Type B pancreatic cell (in vitro differentiated cells): ENCODE measurements around the gene LRBA. TPM values are rescaled to one million over a fixed set of nuclear protein-coding genes. Genes with fewer than 3 reads are reported as not detected.

Experiments
- DNase-seq: peaks from one replicate; pipeline ENCODE4 v3.0.0; 2021; ENCODE audit warnings: mixed read lengths; ENCODE audit not compliant: unreplicated experiment; ENCODE audit errors: extremely low spot score
- H3K27ac Mint-ChIP-seq: 2 replicates; pipeline ENCODE4 v1.8.0; 2021; ENCODE audit warnings: mild to moderate bottlenecking, mixed read lengths
- H3K27me3 Mint-ChIP-seq: 2 replicates; pipeline ENCODE4 v1.8.0; 2021; ENCODE audit warnings: mixed read lengths
- H3K36me3 Mint-ChIP-seq: 2 replicates; pipeline ENCODE4 v1.8.0; 2021; ENCODE audit warnings: mixed read lengths
- H3K4me1 Mint-ChIP-seq: one replicate; pipeline ENCODE4 v1.8.0; 2021; ENCODE audit warnings: mixed read lengths; ENCODE audit not compliant: unreplicated experiment
- H3K4me3 Mint-ChIP-seq: 2 replicates; pipeline ENCODE4 v1.8.0; 2021; ENCODE audit warnings: mild to moderate bottlenecking, mixed read lengths
- H3K9me3 Mint-ChIP-seq: 2 replicates; pipeline ENCODE4 v1.8.0; 2021; ENCODE audit warnings: mixed read lengths
- total RNA-seq: library from RNA; stranded (reverse); gene quantifications from 2 replicates; pipeline ENCODE4 v1.2.1, GENCODE V29; 2021; ENCODE audit warnings: low replicate concordance
- TF ChIP-seq, protein P1 (sequence below): fragments of 200-600 bp; sonication (generic); conservative IDR thresholded peaks from 2 replicates; pipeline ENCODE4 v1.5.0; 2021; ENCODE audit warnings: antibody characterized with exemption, mild to moderate bottlenecking

LRBA gene
- total RNA-seq, 1 donor from 2014 or later, result 64.5 TPM

DNA sequence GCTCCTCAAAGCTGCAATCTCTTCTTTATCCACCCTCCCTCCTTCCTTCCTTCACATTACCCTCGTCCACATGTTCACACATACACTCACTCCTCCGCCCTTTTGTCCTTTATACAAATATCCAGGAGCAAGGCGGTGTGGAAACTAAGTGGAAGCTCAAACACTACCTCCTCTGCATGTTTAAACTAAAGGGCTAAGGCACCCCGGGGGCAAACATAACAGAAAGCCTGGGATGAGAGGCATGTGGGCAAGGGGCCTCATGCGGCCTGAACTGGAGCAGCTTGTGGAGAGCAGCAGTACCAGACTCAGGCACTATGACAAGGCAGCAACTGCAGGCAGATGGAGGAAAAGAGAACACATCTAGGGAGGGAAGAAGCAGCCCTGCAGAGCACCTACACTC, 423.7 kb downstream of the LRBA start:
- Mint-ChIP-seq H3K9me3 (no peaks in the 10 kb centered on the region), H3K27ac (peak overlapping the region; percentile 79), H3K27me3 (peaks cover 19% of the 10 kb centered on the region), H3K36me3 (peaks cover 31% of the 10 kb centered on the region), H3K4me3 (peak overlapping the region; percentile 77), H3K4me1 (peaks cover 17% of the 10 kb centered on the region)
- TF ChIP-seq, protein P1, sequence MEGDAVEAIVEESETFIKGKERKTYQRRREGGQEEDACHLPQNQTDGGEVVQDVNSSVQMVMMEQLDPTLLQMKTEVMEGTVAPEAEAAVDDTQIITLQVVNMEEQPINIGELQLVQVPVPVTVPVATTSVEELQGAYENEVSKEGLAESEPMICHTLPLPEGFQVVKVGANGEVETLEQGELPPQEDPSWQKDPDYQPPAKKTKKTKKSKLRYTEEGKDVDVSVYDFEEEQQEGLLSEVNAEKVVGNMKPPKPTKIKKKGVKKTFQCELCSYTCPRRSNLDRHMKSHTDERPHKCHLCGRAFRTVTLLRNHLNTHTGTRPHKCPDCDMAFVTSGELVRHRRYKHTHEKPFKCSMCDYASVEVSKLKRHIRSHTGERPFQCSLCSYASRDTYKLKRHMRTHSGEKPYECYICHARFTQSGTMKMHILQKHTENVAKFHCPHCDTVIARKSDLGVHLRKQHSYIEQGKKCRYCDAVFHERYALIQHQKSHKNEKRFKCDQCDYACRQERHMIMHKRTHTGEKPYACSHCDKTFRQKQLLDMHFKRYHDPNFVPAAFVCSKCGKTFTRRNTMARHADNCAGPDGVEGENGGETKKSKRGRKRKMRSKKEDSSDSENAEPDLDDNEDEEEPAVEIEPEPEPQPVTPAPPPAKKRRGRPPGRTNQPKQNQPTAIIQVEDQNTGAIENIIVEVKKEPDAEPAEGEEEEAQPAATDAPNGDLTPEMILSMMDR, result peak; percentile 46
- DNase-seq, result no peak

- TF ChIP-seq, protein P1, result no peak
- H3K4me1 Mint-ChIP-seq, result peaks cover 17% of the 10 kb centered on the region
- no peak for DNase-seq
- peak overlapping the region; percentile 79 for H3K27ac Mint-ChIP-seq
- H3K9me3 Mint-ChIP-seq, result no peaks in the 10 kb centered on the region
- peaks cover 39% of the 10 kb centered on the region for H3K36me3 Mint-ChIP-seq
- peaks cover 27% of the 10 kb centered on the region for H3K27me3 Mint-ChIP-seq
- peak overlapping the region; percentile 77 for H3K4me3 Mint-ChIP-seq
Observed at GRCh38 chr4:150590631-150591030, 424.5 kb downstream of the LRBA start.

GRCh38 chr4:150589157-150589556, 425.9 kb downstream of the LRBA start:
- Mint-ChIP-seq H3K36me3 (peaks cover 48% of the 10 kb centered on the region), H3K4me1 (peaks cover 17% of the 10 kb centered on the region), H3K27ac (no peak overlapping the region), H3K9me3 (no peaks in the 10 kb centered on the region), H3K4me3 (peak overlapping the region; percentile 87), H3K27me3 (peaks cover 39% of the 10 kb centered on the region)
- TF ChIP-seq, protein P1, result no peak
- no peak for DNase-seq

GRCh38 chr4:150588316-150588715, 426.8 kb downstream of the LRBA start:
- Mint-ChIP-seq H3K27me3 (peaks cover 47% of the 10 kb centered on the region), H3K4me3 (peak overlapping the region; percentile 87)

GRCh38 chr4:150586162-150586810, 428.8 kb downstream of the LRBA start:
- H3K4me1 Mint-ChIP-seq, result peaks cover 21% of the 10 kb centered on the region
- H3K27me3 Mint-ChIP-seq, result peaks cover 68% of the 10 kb centered on the region
- TF ChIP-seq, protein P1, result no peak
- no peaks in the 10 kb centered on the region for H3K9me3 Mint-ChIP-seq
- H3K27ac Mint-ChIP-seq, result peak overlapping the region; percentile 71
- peak overlapping the region; percentile 90 for H3K4me3 Mint-ChIP-seq
- DNase-seq, result no peak
- peaks cover 61% of the 10 kb centered on the region for H3K36me3 Mint-ChIP-seq

More at GRCh38 chr4:150588316-150588715, 426.8 kb downstream of the LRBA start:
- Mint-ChIP-seq H3K4me1 (peaks cover 22% of the 10 kb centered on the region), H3K9me3 (no peaks in the 10 kb centered on the region), H3K36me3 (peaks cover 57% of the 10 kb centered on the region), H3K27ac (peak overlapping the region; percentile 54)
- DNase-seq, result no peak
- TF ChIP-seq, protein P1, result no peak
